ENCODE results near the gene CA9. TPM values are rescaled to one million over a fixed set of nuclear protein-coding genes. Genes with fewer than 3 reads are reported as not detected.

The CA9 gene
- total and polyA plus RNA-seq, 9 of the 15 experiments (the other 6 are each of a cell fraction or from before 2014, with no cell fraction given) = 0.15 to 10.6 (median 0.60) TPM; not detected in 4

- TF ChIP-seq REST (IDR thresholded peaks at IDR 0.05; ENCODE audit: borderline replicate concordance) (no peak), REST (CRISPR knock-in tag; IDR thresholded peaks at IDR 0.05; ENCODE audit: low read depth) (no peak)
These were observed 6.1 kb downstream of the CA9 start (continued) for GRCh38 chr9:35679766-35680330.

All from K562 (cell line).